GM20000 (cell line): ENCODE measurements around the gene PPM1K.

Experiments used
- DNase-seq: peaks from one replicate; pipeline ENCODE4 v3.0.0; 2012; ENCODE audit warnings: low spot score
- TF ChIP-seq, protein P1 (sequence below): IDR thresholded peaks from 2 replicates; pipeline ENCODE4 v1.5.1; 2012; ENCODE audit warnings: mild to moderate bottlenecking, control low read depth; ENCODE audit errors: extremely low read depth, missing control alignments

Gene PPM1K

DNA sequence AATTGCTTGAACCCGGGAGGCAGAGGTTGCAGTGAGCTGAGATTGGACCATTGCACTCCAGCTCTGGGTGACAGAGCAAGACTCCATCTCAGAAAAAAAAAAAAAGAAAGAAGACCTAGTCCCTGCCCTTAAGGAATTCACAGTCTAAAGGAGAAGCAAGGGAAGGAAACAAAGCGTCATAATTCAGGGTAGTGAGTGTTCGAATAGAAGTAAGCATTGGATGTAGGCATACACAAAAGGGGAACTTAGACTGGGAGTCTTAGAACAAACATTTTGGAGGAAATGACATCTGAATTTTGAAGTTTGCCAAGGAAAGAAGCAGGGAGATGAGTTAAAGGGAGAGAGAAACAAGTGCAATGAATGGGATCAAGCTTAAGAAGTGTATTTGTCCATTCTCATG, 32.4 kb downstream of the PPM1K start:
- no peak for DNase-seq
- TF ChIP-seq, protein P1, sequence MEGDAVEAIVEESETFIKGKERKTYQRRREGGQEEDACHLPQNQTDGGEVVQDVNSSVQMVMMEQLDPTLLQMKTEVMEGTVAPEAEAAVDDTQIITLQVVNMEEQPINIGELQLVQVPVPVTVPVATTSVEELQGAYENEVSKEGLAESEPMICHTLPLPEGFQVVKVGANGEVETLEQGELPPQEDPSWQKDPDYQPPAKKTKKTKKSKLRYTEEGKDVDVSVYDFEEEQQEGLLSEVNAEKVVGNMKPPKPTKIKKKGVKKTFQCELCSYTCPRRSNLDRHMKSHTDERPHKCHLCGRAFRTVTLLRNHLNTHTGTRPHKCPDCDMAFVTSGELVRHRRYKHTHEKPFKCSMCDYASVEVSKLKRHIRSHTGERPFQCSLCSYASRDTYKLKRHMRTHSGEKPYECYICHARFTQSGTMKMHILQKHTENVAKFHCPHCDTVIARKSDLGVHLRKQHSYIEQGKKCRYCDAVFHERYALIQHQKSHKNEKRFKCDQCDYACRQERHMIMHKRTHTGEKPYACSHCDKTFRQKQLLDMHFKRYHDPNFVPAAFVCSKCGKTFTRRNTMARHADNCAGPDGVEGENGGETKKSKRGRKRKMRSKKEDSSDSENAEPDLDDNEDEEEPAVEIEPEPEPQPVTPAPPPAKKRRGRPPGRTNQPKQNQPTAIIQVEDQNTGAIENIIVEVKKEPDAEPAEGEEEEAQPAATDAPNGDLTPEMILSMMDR: no peak

DNA sequence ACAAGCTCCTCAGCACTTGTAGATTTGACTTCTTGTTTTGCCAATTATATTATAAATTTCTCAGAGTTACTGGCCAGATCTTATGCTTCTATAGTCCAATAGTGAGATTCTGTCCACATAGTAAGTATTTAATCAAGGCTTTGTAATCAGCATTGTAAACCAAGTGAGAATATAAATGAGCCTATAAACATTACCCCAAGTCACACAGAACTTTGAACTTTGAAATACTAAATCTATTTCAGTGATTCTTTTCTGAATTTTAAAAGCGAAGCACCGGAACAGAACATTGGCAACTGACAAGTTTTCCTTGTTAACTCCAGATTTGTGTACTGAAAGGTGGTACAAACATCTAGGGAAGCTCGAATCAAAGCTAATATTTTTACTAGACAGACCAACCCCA, 37.2 kb downstream of the PPM1K start:
- DNase-seq: no peak
- TF ChIP-seq, protein P1: no peak

DNA sequence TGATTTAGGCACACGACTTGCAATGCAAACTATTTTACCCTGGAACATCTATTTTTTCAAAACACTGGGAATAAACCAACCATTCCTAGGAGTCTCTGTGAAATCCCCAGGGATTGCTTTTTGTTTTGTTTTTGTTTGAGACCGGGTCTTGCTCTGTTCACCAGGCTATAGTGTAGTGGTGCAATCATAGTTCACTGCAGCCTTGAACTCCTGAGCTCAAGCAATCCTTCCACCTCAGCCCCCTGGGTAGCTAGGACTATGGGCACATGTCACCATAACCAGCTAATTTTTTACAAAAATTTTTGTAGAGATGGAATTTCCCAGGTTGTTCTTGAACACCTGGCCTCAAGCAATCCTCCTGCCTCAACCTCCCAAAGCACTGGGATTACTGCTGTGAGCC, 37.8 kb downstream of the PPM1K start:
- DNase-seq: no peak
- TF ChIP-seq, protein P1: no peak

DNA sequence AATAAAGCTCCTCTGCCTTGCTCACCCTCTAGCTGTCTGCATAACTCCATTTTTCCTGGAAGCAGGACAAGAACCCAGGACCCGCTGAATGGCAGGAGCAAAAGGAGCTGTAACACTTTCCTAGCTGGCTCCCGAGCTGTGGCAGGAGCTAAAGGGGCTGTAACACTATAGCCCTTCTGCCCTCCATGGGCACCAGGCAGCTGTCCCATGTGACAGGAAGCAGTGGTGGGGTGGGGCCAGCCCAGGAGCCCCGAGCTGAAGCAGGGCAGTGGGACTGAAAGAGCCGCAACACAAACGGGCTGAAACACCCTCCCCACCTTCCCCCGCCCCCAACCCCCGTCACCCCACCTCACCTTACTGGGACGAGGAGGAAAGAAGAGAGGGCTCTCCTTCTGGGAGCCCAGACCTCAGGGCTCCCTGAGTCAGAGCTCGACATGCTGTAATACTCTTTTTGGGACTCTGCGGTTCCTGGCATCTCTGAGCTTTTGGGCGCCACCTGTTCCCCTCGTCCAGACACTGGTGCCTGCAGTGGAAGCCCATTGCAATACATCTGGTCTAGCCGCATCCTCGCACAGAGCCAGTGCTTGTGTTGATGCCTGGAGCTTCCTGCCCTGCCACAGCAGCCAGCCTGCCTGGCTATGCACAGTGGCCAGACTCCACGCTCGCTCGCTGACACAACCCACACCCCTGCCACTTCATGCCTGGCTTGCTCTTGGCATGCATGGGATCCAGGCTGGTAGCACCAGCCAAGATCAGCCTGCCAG, 39.4 kb downstream of the PPM1K start:
- TF ChIP-seq, protein P1: no peak
- DNase-seq: no peak

DNA sequence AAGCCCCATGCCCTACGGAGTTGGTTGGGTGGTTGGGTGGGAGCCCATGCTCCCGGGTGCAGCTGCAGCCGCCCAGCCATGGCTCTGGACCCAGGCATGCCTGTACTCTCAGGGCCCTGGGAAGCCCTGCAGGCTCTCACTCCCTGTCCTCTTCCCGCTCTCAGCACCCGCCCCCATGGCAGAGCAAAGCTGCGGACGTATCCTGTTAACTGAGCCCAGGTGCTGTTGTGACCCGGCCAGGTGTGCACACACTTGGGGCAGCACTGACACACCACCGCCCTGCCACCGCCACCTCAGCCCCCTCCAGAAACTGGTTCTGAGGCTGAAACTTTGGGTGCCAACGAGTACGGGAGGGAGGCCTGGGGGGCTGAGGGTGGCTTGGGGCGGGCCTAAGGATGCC, 40.3 kb downstream of the PPM1K start:
- TF ChIP-seq, protein P1: no peak
- DNase-seq: no peak

DNA sequence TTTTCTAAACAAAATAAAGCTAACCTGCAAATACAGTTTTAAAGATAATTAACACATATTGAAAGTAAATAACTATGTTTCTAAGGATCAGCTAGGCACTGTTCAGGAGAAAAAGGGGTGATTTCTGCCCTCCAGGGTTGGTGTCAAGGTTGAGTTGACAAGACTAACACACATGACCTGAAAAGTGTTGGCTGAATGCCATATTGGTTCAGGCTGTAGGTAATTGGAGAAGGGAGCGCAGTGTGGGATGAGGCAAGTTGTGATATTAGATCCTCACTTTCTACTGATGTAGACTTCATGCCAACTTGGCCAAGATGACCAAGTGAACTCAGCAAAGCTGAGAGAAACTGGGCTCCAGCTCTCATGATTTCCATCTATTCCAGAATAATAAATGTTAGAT, 42.2 kb downstream of the PPM1K start:
- DNase-seq: no peak
- TF ChIP-seq, protein P1: no peak

DNA sequence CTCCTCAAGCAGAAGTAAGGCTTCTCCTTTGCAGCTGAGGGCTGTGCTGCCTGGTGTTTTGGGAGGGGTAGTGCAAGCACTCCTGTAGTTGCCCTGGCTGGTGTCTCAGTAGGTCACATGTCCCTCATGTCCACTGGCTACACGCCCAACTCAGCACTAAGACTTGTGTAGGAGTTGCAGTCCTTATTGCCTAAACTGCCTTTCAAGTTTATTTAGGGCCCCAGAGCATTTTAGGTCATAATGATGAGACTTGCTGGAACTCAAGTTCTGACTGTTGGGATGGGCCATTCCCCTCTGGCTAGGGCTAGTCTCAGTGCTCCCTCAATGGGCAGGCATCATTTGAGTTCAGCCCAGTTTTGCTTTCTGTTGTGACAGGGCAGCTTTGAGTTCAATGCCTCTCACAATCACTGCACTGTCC, 44.1 kb downstream of the PPM1K start:
- TF ChIP-seq, protein P1: no peak
- DNase-seq: no peak
